22Rv1 (cell line): ENCODE results near the gene MALAT1.
"Not testable (repeated sequence)": the region's sequence is repeated elsewhere in the genome, so short reads cannot be mapped to it uniquely, and the experiment has no call there.

Experiments used
- CTCF ChIP-seq: fragments of 450-650 bp; IDR thresholded peaks from 2 replicates; pipeline ENCODE4 v1.5.1; 2017; ENCODE audit warnings: mild to moderate bottlenecking
- ZFX ChIP-seq: fragments of 450-650 bp; IDR thresholded peaks from 2 replicates; pipeline ENCODE4 v1.6.1; 2017; ENCODE audit warnings: antibody characterized with exemption, borderline replicate concordance

GRCh38 chr11:65452259-65452658 lies 46.6 kb upstream of the MALAT1 start:
- TF ChIP-seq CTCF, ZFX: not testable (repeated sequence)
